Stimulated activated CD8-positive, alpha-beta memory T cell treated with anti-CD3 and anti-CD28 coated beads, Interleukin-12 subunit alpha, Interleukin-12 subunit beta, amount 100 ng/mL, for 4 hours (primary cell): ENCODE results near the gene KCNK13.
"Not testable (repeated sequence)": the region's sequence is repeated elsewhere in the genome, so short reads cannot be mapped to it uniquely, and the experiment has no call there.

Experiments used
- DNase-seq: peaks from one replicate; pipeline ENCODE4 v3.0.0-alpha.2; 2020; ENCODE audit warnings: low read depth

Gene KCNK13

DNA sequence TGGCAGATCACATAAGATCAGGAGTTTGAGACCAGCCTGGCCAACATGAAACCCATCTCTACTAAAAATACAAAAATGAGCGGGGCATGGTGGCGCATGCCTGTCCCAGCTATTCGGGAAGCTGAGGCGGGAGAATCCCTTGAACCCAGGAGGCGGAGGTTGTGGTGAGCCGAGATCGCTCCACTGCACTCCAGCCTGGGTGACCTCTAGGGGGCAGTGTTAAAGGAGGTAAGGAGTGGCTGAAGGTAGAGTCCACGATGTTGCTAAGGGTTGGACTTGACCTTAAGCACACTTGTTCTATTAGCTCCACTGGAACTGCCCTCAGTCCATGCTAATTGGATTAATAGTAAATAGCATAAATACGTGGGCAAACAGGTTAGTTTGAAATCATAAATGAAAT lies 132.1 kb downstream of the KCNK13 start:
- DNase-seq: no peak

DNA sequence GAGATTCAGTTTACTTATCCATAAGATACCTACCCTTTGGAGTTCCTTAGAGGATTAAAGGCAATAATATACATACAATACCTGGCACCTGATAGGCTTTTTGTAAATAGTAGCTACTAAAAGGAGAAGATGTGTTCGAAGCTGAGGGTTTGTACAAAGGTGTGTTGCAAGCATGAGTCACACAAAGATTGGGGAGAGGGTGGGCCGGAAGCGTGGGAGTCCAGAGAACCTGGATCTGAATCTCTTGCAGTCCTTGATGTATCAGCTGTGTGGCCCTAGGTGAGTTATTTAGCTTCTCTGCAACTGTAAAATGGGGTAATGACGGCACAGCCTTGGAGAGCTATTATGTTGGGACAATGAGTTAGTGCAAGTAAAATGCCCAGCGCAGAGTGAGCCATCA lies 132.9 kb downstream of the KCNK13 start:
- DNase-seq: no peak

DNA sequence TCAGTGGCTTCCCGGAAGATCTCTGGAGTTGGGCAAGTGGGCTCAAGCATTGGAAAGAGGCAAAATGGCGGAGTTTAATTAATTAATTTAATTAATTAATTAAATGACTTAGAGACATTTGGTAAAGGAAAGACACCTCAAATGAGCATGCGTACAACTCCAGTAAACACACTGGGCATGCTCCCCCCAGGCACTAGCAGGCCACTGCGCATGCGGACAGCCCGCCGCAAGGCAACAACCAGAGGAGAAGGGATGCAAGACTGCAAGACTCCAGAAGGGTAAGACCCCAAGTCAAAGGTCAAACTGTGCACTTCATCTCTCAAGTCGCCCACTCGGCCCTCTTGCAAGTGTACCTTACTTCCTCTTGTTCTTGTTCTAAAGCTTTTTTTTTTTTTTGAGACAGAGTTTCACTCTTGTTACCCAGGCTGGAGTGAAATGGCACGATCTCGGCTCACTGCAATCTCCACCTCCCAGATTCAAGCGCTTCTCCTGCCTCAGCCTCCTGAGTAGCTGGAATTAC lies 136.8 kb downstream of the KCNK13 start:
- no peak for DNase-seq

DNA sequence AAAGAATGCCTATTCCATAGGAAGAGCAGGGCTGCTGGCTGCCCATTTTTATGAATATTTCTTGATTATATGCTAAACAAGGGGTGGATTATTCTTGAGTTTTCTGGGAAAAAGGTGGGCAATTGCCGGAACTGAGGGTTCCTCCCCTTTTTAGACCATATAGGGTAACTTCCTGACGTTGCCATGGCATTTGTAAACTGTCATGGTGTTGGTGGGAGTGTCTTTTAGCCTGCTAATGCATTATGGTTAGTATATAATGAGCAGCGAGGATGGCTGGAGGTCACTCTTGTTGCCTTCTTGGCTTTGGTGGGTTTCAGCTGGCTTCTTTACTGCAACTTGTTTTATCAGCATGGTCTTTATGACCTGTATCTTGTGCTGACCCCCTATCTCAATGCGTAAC lies 138.8 kb downstream of the KCNK13 start:
- DNase-seq: not testable (repeated sequence)

DNA sequence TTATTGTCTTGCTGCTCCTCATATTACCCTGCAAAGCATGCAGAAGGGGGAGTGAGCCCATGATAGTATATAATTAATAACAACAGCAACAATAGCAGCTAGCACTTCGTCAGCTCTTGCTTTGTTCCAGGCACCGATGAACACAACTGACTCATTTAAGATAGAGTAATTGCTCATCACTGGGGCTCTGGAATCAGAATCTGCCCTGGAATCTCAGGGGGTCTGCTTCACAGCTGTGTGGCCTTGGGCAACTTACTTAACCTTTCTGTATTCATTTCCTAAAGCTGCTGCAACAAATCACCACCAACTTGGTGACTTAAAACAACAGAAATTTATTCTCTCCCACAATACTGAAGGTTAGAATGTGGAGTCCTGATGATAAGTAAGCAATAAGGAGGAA lies 139.6 kb downstream of the KCNK13 start:
- no peak for DNase-seq

DNA sequence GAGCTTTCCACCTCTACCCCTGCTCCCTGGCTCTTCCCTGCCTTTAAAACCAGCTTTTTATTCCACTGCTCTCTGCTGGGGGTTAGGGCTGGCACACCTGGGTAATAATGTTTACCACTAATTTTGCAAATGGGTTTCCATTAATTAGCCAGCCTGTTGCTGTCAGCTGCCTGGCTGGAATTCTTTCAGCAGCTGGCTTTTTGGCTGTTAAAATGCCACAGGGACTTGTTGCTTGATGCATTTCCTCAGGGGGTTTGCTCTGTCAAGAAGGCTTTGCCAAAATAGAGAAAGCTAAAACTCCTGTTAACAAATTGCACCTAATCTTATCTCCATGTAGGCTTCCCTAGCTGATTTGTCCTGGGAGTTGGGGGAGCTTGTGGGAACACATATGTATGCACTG lies 142.7 kb downstream of the KCNK13 start:
- DNase-seq: no peak

DNA sequence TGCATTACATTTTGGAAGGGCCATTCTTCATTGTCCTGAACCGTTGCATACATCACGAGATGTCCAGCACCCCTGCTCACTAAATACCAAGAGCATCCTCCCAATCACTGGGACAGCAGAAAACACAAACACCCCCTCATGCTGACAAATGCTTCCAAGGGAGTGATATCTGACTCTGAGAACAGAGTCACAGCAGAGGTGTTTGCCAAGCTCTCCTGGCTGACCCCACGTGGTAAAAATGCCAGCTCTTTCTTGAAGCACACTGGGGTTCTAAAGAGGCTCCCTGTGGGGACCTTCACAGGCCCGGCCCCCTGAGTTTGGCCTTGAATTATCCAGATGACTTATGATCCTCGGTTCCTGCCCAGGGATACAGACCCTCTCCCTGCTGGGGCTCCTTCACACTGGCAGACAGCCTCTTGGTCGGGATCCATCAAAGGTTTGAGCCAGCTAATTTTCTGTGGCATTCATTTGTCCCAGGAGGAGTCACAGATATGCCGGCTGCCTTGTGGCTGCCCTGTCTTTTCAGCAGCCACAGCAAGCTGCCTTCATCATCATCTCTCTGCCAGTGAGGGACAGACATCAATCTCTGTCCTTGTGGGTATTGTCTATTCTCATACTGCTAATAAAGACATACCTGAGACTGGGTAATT lies 151.4 kb downstream of the KCNK13 start:
- no peak for DNase-seq

DNA sequence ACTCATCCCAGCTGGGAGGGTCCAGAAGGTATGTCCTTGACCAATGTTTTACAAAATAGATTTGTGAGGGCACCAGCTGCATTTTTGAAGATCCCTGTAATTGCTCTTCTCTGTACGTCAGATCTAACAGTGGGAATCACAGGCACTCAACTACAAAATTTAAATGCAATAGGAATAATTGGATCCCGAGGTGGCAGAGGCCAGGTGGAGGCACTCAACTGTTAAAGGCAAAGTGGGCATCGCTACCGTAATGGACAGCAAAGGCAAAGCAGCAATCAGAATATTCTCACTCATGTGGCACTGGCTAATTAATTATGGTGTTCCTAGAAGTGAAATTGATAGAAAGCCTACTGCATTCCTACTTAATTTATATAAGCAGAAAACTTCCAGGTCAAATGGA lies 166.7 kb downstream of the KCNK13 start:
- DNase-seq: no peak

DNA sequence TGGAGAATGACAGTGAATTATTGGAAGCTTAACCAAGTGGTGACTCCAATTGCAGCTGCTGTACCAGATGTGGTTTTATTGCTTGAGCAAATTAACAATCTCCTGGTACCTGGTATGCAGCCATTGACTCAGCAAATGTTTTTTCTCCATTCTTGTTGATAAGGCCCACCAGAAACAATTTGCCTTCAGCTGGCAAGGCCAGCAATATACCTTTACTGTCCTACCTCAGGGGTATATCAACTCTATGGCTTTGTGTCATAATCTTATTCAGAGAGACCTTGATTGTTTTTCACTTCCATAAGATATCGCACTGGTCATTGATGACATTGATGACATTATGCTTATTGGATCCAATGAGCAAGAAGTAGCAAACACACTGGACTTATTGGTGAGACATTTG lies 168.1 kb downstream of the KCNK13 start:
- DNase-seq: not testable (repeated sequence)
